Brain microvascular endothelial cell (primary cell): Measurements from ENCODE around the gene LIN37.
"Not testable (repeated sequence)": the region's sequence is repeated elsewhere in the genome, so short reads cannot be mapped to it uniquely, and the experiment has no call there.

Experiments
- DNase-seq: peaks from one replicate; pipeline ENCODE4 v3.0.0-alpha.2; 2020
- H3K27ac ChIP-seq: fragments of 250-450 bp; sonication (Bioruptor Pico); 2 replicates; pipeline ENCODE4 v1.5.1; 2020; ENCODE audit warnings: mild to moderate bottlenecking, moderate library complexity
- H3K27me3 ChIP-seq: fragments of 250-450 bp; sonication (Bioruptor Pico); replicated peaks from 2 replicates; pipeline ENCODE4 v1.5.1; 2020; ENCODE audit warnings: mild to moderate bottlenecking
- H3K36me3 ChIP-seq: fragments of 250-450 bp; sonication (Bioruptor Pico); replicated peaks from 2 replicates; pipeline ENCODE4 v1.5.1; 2020; ENCODE audit warnings: mild to moderate bottlenecking
- H3K4me3 ChIP-seq: 2 replicates; pipeline ENCODE4 v1.5.1; 2011; ENCODE audit warnings: low read depth, mild to moderate bottlenecking, control low read depth, low read length, moderate library complexity
- CTCF ChIP-seq: IDR thresholded peaks from 2 replicates; pipeline ENCODE4 v1.5.1; 2011; ENCODE audit warnings: low read depth, mild to moderate bottlenecking, moderate library complexity, low read length, control low read depth, inconsistent platforms; ENCODE audit errors: missing control alignments
- in situ Hi-C: cut with HindIII; loops from 2 replicates; pipeline ENCODE4 v1.10.0; 2017; ENCODE audit warnings: low sequenced_read_pairs, low pct_ligation_motif_present

Gene LIN37

GRCh38 chr19:35723671-35724070 lies 24.7 kb upstream of the LIN37 start:
- TF ChIP-seq CTCF: no peak
- H3K27ac ChIP-seq: no peak overlapping the region
- DNase-seq: no peak

GRCh38 chr19:35724132-35724531 lies 24.2 kb upstream of the LIN37 start:
- in situ Hi-C loops, DNase-seq: not testable (repeated sequence)

More at GRCh38 chr19:35723671-35724070, 24.7 kb upstream of the LIN37 start:
- no peaks in the 10 kb centered on the region for H3K27me3 ChIP-seq
- in situ Hi-C loops: no loop called here
- H3K36me3 ChIP-seq: peaks cover 71% of the 10 kb centered on the region
- no peak overlapping the region for H3K4me3 ChIP-seq

GRCh38 chr19:35724560-35724959 lies 23.8 kb upstream of the LIN37 start:
- Histone ChIP-seq H3K27ac (no peak overlapping the region), H3K4me3 (no peak overlapping the region), H3K36me3 (peaks cover 80% of the 10 kb centered on the region), H3K27me3 (no peaks in the 10 kb centered on the region)
- no peak for TF ChIP-seq CTCF
- no peak for DNase-seq
- in situ Hi-C loops: no loop called here

More at GRCh38 chr19:35724132-35724531, 24.2 kb upstream of the LIN37 start:
- not testable (repeated sequence) for H3K4me3 ChIP-seq, H3K27me3 ChIP-seq, H3K27ac ChIP-seq
- peaks cover 76% of the 10 kb centered on the region for H3K36me3 ChIP-seq

GRCh38 chr19:35725216-35725861 lies 23.0 kb upstream of the LIN37 start:
- H3K4me3 ChIP-seq: no peak overlapping the region
- no peaks in the 10 kb centered on the region for H3K27me3 ChIP-seq
- no peak for DNase-seq
- in situ Hi-C loops: no loop called here
- H3K36me3 ChIP-seq: peaks cover 82% of the 10 kb centered on the region
- H3K27ac ChIP-seq: no peak overlapping the region
- TF ChIP-seq CTCF: no peak

- Histone ChIP-seq H3K36me3 (peaks cover 89% of the 10 kb centered on the region), H3K27ac (no peak overlapping the region), H3K4me3 (no peak overlapping the region), H3K27me3 (no peaks in the 10 kb centered on the region)
- TF ChIP-seq CTCF: no peak
- in situ Hi-C loops: no loop called here
- DNase-seq: no peak
These were observed 21.1 kb upstream of the LIN37 start for GRCh38 chr19:35727053-35727955.

GRCh38 chr19:35727956-35728706 lies 20.2 kb upstream of the LIN37 start:
- Histone ChIP-seq H3K27ac (no peak overlapping the region), H3K27me3 (no peaks in the 10 kb centered on the region), H3K36me3 (peaks cover 87% of the 10 kb centered on the region), H3K4me3 (no peak overlapping the region)
- DNase-seq: no peak
- TF ChIP-seq CTCF: no peak
- in situ Hi-C loops: no loop called here
